Fibroblast of villous mesenchyme (primary cell): ENCODE data around the gene ICAM1. TPM values are rescaled to one million over a fixed set of nuclear protein-coding genes. Genes with fewer than 3 reads are reported as not detected.

Experiments
- DNase-seq: peaks from one replicate; pipeline ENCODE4 v3.0.0-alpha.2; 2010; ENCODE audit warnings: low read depth
- H3K4me3 ChIP-seq: 2 replicates; pipeline ENCODE4 v1.5.1; 2011; ENCODE audit warnings: low read depth, mild to moderate bottlenecking, low read length
- CTCF ChIP-seq: IDR thresholded peaks from 2 replicates; pipeline ENCODE4 v1.5.1; 2012; ENCODE audit warnings: low read depth, mild to moderate bottlenecking, low read length; ENCODE audit not compliant: insufficient read depth
- total RNA-seq: library from RNA; depleted of rRNA; stranded (reverse); fragments of >200 nt; gene quantifications from 2 replicates; pipeline ENCODE4 v1.2.3, GENCODE V29; 2012

The ICAM1 gene
- total RNA-seq, 1 donor: 244 TPM

GRCh38 chr19:10328558-10329429 is 57.9 kb downstream of the ICAM1 start:
- DNase-seq: no peak
- H3K4me3 ChIP-seq: no peak overlapping the region
- TF ChIP-seq CTCF: no peak

GRCh38 chr19:10329555-10329954 is 58.6 kb downstream of the ICAM1 start:
- no peak for DNase-seq
- TF ChIP-seq CTCF: no peak
- H3K4me3 ChIP-seq: no peak overlapping the region

GRCh38 chr19:10332158-10332964 is 61.4 kb downstream of the ICAM1 start:
- DNase-seq: no peak
- peak; percentile 18 for TF ChIP-seq CTCF
- peak overlapping the region; percentile 91 for H3K4me3 ChIP-seq

GRCh38 chr19:10332965-10333757 is 62.2 kb downstream of the ICAM1 start, which contains the start of gene RAVER1:
RAVER1 (minus strand) TSS chr19:10333529; CDS start chr19:10333507, 22 bp downstream.
- TF ChIP-seq CTCF: no peak
- DNase-seq: peak; percentile 97
- peak within 1 kb of the TSS; percentile 91 for H3K4me3 ChIP-seq

- TF ChIP-seq CTCF: no peak
- no peak for DNase-seq
- H3K4me3 ChIP-seq: peak overlapping the region; percentile 91
Measured at GRCh38 chr19:10333758-10334587, 63.1 kb downstream of the ICAM1 start.
